ENCODE measurements around the gene CNNM2.

The CNNM2 gene

GRCh38 chr10:102917962-102918816, at the start of gene CNNM2:
Gene CNNM2, plus strand, starts transcription at chr10:102918294. Its CDS starts 187 bp downstream, at chr10:102918481.
- peak; percentile 100 for DNase-seq (ENCODE audit: low spot score)

GRCh38 chr10:102868911-102869257, 49.2 kb upstream of the CNNM2 start:
- no peak for DNase-seq (ENCODE audit: low spot score)

- DNase-seq (ENCODE audit: low spot score): peak; percentile 71
Measured at GRCh38 chr10:102869258-102870198, 48.6 kb upstream of the CNNM2 start, which contains the start of gene AS3MT. Gene AS3MT, plus strand, starts transcription at chr10:102869470. Its CDS starts 123 bp downstream, at chr10:102869593.

GRCh38 chr10:102870221-102870620, 47.9 kb upstream of the CNNM2 start:
- DNase-seq (ENCODE audit: low spot score): no peak

GRCh38 chr10:102872163-102872562, 45.9 kb upstream of the CNNM2 start:
- DNase-seq (ENCODE audit: low spot score): no peak

GRCh38 chr10:102876747-102877153, 41.3 kb upstream of the CNNM2 start:
- DNase-seq (ENCODE audit: low spot score): no peak

GRCh38 chr10:102878629-102879028, 39.5 kb upstream of the CNNM2 start:
- no peak for DNase-seq (ENCODE audit: low spot score)

- no peak for DNase-seq (ENCODE audit: low spot score)
Measured at GRCh38 chr10:102880256-102880655, 37.8 kb upstream of the CNNM2 start.

GRCh38 chr10:102888048-102888447, 30.0 kb upstream of the CNNM2 start:
- DNase-seq (ENCODE audit: low spot score): no peak

- DNase-seq (ENCODE audit: low spot score): no peak
Measured at GRCh38 chr10:102894466-102895213, 23.5 kb upstream of the CNNM2 start.

- no peak for DNase-seq (ENCODE audit: low spot score)
Measured at GRCh38 chr10:102900006-102900405, 18.1 kb upstream of the CNNM2 start.

GRCh38 chr10:102904346-102904745, 13.7 kb upstream of the CNNM2 start:
- DNase-seq (ENCODE audit: low spot score): no peak

GRCh38 chr10:102906507-102906906, 11.6 kb upstream of the CNNM2 start:
- no peak for DNase-seq (ENCODE audit: low spot score)

GRCh38 chr10:102914781-102915180, 3.3 kb upstream of the CNNM2 start:
- no peak for DNase-seq (ENCODE audit: low spot score)

GRCh38 chr10:102916173-102916572, 1.9 kb upstream of the CNNM2 start:
- DNase-seq (ENCODE audit: low spot score): no peak

- peak; percentile 83 for DNase-seq (ENCODE audit: low spot score)
Measured at GRCh38 chr10:102917314-102917961, 656 bp upstream of the CNNM2 start.

GRCh38 chr10:102918817-102919245, 737 bp downstream of the CNNM2 start:
- no peak for DNase-seq (ENCODE audit: low spot score)

- DNase-seq (ENCODE audit: low spot score): peak; percentile 7
Measured at GRCh38 chr10:102919246-102919959, 1.3 kb downstream of the CNNM2 start.

GRCh38 chr10:102919992-102920739, 2.1 kb downstream of the CNNM2 start:
- DNase-seq (ENCODE audit: low spot score): no peak

- no peak for DNase-seq (ENCODE audit: low spot score)
Measured at GRCh38 chr10:102923601-102924000, 5.5 kb downstream of the CNNM2 start.

Measured in GM03348 (cell line).